Panc1 (cell line): Measurements from ENCODE around the gene CXCL17.
"Not testable (repeated sequence)": the region's sequence is repeated elsewhere in the genome, so short reads cannot be mapped to it uniquely, and the experiment has no call there.

ENCODE experiments used
- POLR2AphosphoS5 ChIP-seq: IDR thresholded peaks from 2 replicates; pipeline ENCODE4 v1.6.1; 2012; ENCODE audit warnings: mild to moderate bottlenecking, low read depth, low read length, moderate library complexity
- SIN3A ChIP-seq: IDR thresholded peaks from 2 replicates; pipeline ENCODE4 v1.6.1; 2012; ENCODE audit warnings: low read depth, mild to moderate bottlenecking, low read length, moderate library complexity, borderline replicate concordance; ENCODE audit not compliant: insufficient read depth
- TCF7L2 ChIP-seq: IDR thresholded peaks from 2 replicates; pipeline ENCODE4 v1.6.1; 2011; ENCODE audit warnings: mild to moderate bottlenecking, low read depth, low read length, inconsistent platforms
- TF ChIP-seq, protein P1 (sequence below): fragments of 450-650 bp; IDR thresholded peaks from 2 replicates; pipeline ENCODE4 v1.5.1; 2017; ENCODE audit warnings: mild to moderate bottlenecking
- TF ChIP-seq, protein P2 (sequence below), 2 experiments: IDR thresholded peaks; 2 replicates each; pipeline ENCODE4 v1.6.1; 2011 to 2012; ENCODE audit warnings: low read depth in 2 of 2, control low read depth in 1 of 2, low read length in 1 of 2, mild to moderate bottlenecking in 1 of 2, moderate library complexity in 1 of 2; ENCODE audit not compliant: insufficient read depth in 1 of 2

DNA sequence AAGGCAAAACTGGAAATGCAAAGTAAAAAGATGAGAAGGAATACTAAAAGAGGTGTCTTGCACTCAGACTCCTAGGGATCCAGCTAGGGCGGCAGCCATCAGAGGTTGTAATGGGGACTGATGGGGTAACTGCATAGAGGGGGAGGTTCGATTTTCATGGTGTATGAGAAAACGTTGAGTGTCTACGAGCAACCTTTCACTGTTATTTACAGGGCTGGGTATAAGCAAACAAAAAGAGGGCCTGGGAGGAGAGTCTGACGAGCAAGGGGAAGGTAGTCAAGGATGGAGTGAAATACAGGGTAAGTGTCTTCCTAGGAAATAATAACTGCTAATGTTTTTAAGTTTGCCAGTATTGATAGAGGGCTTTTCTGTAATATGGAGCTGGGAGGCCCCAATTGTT, 5.6 kb upstream of the CXCL17 start:
- TF ChIP-seq, protein P1, sequence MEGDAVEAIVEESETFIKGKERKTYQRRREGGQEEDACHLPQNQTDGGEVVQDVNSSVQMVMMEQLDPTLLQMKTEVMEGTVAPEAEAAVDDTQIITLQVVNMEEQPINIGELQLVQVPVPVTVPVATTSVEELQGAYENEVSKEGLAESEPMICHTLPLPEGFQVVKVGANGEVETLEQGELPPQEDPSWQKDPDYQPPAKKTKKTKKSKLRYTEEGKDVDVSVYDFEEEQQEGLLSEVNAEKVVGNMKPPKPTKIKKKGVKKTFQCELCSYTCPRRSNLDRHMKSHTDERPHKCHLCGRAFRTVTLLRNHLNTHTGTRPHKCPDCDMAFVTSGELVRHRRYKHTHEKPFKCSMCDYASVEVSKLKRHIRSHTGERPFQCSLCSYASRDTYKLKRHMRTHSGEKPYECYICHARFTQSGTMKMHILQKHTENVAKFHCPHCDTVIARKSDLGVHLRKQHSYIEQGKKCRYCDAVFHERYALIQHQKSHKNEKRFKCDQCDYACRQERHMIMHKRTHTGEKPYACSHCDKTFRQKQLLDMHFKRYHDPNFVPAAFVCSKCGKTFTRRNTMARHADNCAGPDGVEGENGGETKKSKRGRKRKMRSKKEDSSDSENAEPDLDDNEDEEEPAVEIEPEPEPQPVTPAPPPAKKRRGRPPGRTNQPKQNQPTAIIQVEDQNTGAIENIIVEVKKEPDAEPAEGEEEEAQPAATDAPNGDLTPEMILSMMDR = not testable (repeated sequence)
- TF ChIP-seq SIN3A, TCF7L2, POLR2AphosphoS5: not testable (repeated sequence)
- TF ChIP-seq, protein P2, sequence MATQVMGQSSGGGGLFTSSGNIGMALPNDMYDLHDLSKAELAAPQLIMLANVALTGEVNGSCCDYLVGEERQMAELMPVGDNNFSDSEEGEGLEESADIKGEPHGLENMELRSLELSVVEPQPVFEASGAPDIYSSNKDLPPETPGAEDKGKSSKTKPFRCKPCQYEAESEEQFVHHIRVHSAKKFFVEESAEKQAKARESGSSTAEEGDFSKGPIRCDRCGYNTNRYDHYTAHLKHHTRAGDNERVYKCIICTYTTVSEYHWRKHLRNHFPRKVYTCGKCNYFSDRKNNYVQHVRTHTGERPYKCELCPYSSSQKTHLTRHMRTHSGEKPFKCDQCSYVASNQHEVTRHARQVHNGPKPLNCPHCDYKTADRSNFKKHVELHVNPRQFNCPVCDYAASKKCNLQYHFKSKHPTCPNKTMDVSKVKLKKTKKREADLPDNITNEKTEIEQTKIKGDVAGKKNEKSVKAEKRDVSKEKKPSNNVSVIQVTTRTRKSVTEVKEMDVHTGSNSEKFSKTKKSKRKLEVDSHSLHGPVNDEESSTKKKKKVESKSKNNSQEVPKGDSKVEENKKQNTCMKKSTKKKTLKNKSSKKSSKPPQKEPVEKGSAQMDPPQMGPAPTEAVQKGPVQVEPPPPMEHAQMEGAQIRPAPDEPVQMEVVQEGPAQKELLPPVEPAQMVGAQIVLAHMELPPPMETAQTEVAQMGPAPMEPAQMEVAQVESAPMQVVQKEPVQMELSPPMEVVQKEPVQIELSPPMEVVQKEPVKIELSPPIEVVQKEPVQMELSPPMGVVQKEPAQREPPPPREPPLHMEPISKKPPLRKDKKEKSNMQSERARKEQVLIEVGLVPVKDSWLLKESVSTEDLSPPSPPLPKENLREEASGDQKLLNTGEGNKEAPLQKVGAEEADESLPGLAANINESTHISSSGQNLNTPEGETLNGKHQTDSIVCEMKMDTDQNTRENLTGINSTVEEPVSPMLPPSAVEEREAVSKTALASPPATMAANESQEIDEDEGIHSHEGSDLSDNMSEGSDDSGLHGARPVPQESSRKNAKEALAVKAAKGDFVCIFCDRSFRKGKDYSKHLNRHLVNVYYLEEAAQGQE (IDR thresholded peaks at IDR 0.05; ENCODE audit: insufficient read depth in 1 of 2, low read depth in 2 of 2, low read length in 1 of 2) = not testable (repeated sequence)
